NCI-H1105 treated with DMSO at 0.1 percent for 48 hours (cell line): Measurements from ENCODE around the gene STPG3.

Experiments used
- DNase-seq: peaks from one replicate; lab custom pipeline; 2025; lab: John Stamatoyannopoulos, UW

Gene STPG3

GRCh38 chr9:137251194-137251461, at the start of gene STPG3:
Gene STPG3 (plus strand): TSS chr9:137251286. CDS start chr9:137251287, 1 bp downstream.
- no peak for DNase-seq

- DNase-seq: no peak
Observed at GRCh38 chr9:137202966-137203365, 48.1 kb upstream of the STPG3 start.

GRCh38 chr9:137204731-137205125, 46.4 kb upstream of the STPG3 start:
- no peak for DNase-seq

GRCh38 chr9:137205126-137206069, 45.7 kb upstream of the STPG3 start, which contains the start of the genes NDOR1 and TMEM203:
Gene NDOR1 (plus strand): TSS chr9:137205700. CDS start chr9:137205778, 78 bp downstream.
Gene TMEM203 (minus strand): TSS chr9:137205648. CDS start chr9:137205414, 234 bp downstream.
- DNase-seq: peak; percentile 56

GRCh38 chr9:137206602-137207001, 44.5 kb upstream of the STPG3 start:
- no peak for DNase-seq

GRCh38 chr9:137211532-137211931, 39.6 kb upstream of the STPG3 start:
- no peak for DNase-seq

GRCh38 chr9:137212520-137212919, 38.6 kb upstream of the STPG3 start:
- no peak for DNase-seq

- DNase-seq: peak; percentile 11
Observed at GRCh38 chr9:137213160-137214060, 37.7 kb upstream of the STPG3 start.

GRCh38 chr9:137214620-137215019, 36.5 kb upstream of the STPG3 start:
- DNase-seq: no peak

GRCh38 chr9:137215196-137215986, 35.7 kb upstream of the STPG3 start:
- no peak for DNase-seq

- DNase-seq: no peak
Observed at GRCh38 chr9:137216188-137216965, 34.7 kb upstream of the STPG3 start.

- peak; percentile 64 for DNase-seq
Observed at GRCh38 chr9:137217276-137218211, 33.5 kb upstream of the STPG3 start.

GRCh38 chr9:137218212-137218753, 32.8 kb upstream of the STPG3 start:
- DNase-seq: no peak

GRCh38 chr9:137218754-137219271, 32.3 kb upstream of the STPG3 start:
- DNase-seq: no peak

- no peak for DNase-seq
Observed at GRCh38 chr9:137219757-137220316, 31.2 kb upstream of the STPG3 start.

GRCh38 chr9:137220317-137221094, 30.6 kb upstream of the STPG3 start:
- no peak for DNase-seq

GRCh38 chr9:137221095-137221505, 30.0 kb upstream of the STPG3 start:
- no peak for DNase-seq

- DNase-seq: no peak
Observed at GRCh38 chr9:137221506-137222111, 29.5 kb upstream of the STPG3 start.
